HEK293T (cell line): Measurements from ENCODE around the gene KRTAP4-7.
"Not testable (repeated sequence)": the region's sequence is repeated elsewhere in the genome, so short reads cannot be mapped to it uniquely, and the experiment has no call there.

Experiments
- CTCF ChIA-PET: fragments of 350-600 bp; formaldehyde crosslinking; extraction: SDS; loops from one replicate; lab custom pipeline; 2021; ENCODE audit warnings: antibody characterized with exemption, inconsistent platforms; lab: Yijun Ruan, JAX
- POLR2A ChIA-PET: fragments of 350-600 bp; formaldehyde crosslinking; extraction: SDS; loops from one replicate; lab custom pipeline; 2020; ENCODE audit warnings: antibody characterized with exemption, inconsistent platforms; lab: Yijun Ruan, JAX
- DNase-seq: peaks from one replicate; pipeline ENCODE4 v3.0.0; 2012; ENCODE audit warnings: mixed read lengths; ENCODE audit errors: extremely low spot score
- ARNT ChIP-seq: fragments of 450-650 bp; IDR thresholded peaks from 2 replicates; pipeline ENCODE4 v1.6.1; 2017; ENCODE audit warnings: mild to moderate bottlenecking
- BHLHE40 ChIP-seq: fragments of 450-650 bp; IDR thresholded peaks from 2 replicates; pipeline ENCODE4 v1.6.1; 2016; ENCODE audit warnings: mild to moderate bottlenecking, moderate library complexity, borderline replicate concordance
- CTBP1 ChIP-seq: fragments of 450-650 bp; IDR thresholded peaks from 2 replicates; pipeline ENCODE4 v1.6.1; 2016; ENCODE audit warnings: borderline replicate concordance
- ELF4 ChIP-seq: fragments of 450-650 bp; IDR thresholded peaks from 2 replicates; pipeline ENCODE4 v1.6.1; 2017; ENCODE audit warnings: antibody characterized with exemption
- FOXA1 ChIP-seq: fragments of 450-650 bp; IDR thresholded peaks from 2 replicates; pipeline ENCODE4 v1.6.1; 2016; ENCODE audit warnings: mild to moderate bottlenecking
- FOXK2 ChIP-seq: fragments of 450-650 bp; IDR thresholded peaks from 2 replicates; pipeline ENCODE4 v1.6.1; 2016; ENCODE audit warnings: mild to moderate bottlenecking
- FOXM1 ChIP-seq: fragments of 450-650 bp; IDR thresholded peaks from 2 replicates; pipeline ENCODE4 v1.6.1; 2017; ENCODE audit warnings: mild to moderate bottlenecking, borderline replicate concordance
- HDGF ChIP-seq: fragments of 450-650 bp; IDR thresholded peaks from 2 replicates; pipeline ENCODE4 v1.6.1; 2017; ENCODE audit warnings: antibody characterized with exemption, borderline replicate concordance
- L3MBTL2 ChIP-seq: fragments of 450-650 bp; conservative IDR thresholded peaks from 2 replicates; pipeline ENCODE4 v1.6.1; 2016; ENCODE audit warnings: mild to moderate bottlenecking
- LEF1 ChIP-seq: fragments of 450-650 bp; IDR thresholded peaks from 2 replicates; pipeline ENCODE4 v1.6.1; 2017; ENCODE audit warnings: mild to moderate bottlenecking, borderline replicate concordance
- NFRKB ChIP-seq: fragments of 450-650 bp; IDR thresholded peaks from 2 replicates; pipeline ENCODE4 v1.6.1; 2016; ENCODE audit warnings: mild to moderate bottlenecking, moderate library complexity
- PKNOX1 ChIP-seq: fragments of 450-650 bp; IDR thresholded peaks from 2 replicates; pipeline ENCODE4 v1.6.1; 2016
- SP1 ChIP-seq: fragments of 450-650 bp; IDR thresholded peaks from 2 replicates; pipeline ENCODE4 v1.6.1; 2017
- SUZ12 ChIP-seq: fragments of 450-650 bp; IDR thresholded peaks from 2 replicates; pipeline ENCODE4 v1.6.1; 2016; ENCODE audit warnings: mild to moderate bottlenecking
- TARDBP ChIP-seq: fragments of 450-650 bp; IDR thresholded peaks from 2 replicates; pipeline ENCODE4 v1.6.1; 2016
- ZNF384 ChIP-seq: fragments of 450-650 bp; IDR thresholded peaks from 2 replicates; pipeline ENCODE4 v1.6.1; 2016

KRTAP4-7 gene

GRCh38 chr17:41082626-41083025 is 1.3 kb upstream of the KRTAP4-7 start:
- CTCF ChIA-PET, result no interaction called here
- POLR2A ChIA-PET, result no interaction called here
- no peak for DNase-seq
- no peak for TF ChIP-seq TARDBP
- no peak for TF ChIP-seq ELF4
- no peak for TF ChIP-seq HDGF
- no peak for TF ChIP-seq L3MBTL2
- TF ChIP-seq FOXA1, result no peak
- TF ChIP-seq SUZ12, result no peak
- TF ChIP-seq FOXK2, result no peak
- no peak for TF ChIP-seq CTBP1
- TF ChIP-seq ZNF384, result no peak
- TF ChIP-seq PKNOX1, result no peak
- no peak for TF ChIP-seq ARNT
- TF ChIP-seq FOXM1, result no peak
- TF ChIP-seq NFRKB, result no peak
- no peak for TF ChIP-seq BHLHE40
- TF ChIP-seq SP1, result no peak
- no peak for TF ChIP-seq LEF1

GRCh38 chr17:41083427-41083826 is 523 bp upstream of the KRTAP4-7 start:
- DNase-seq, CTCF ChIA-PET, POLR2A ChIA-PET: not testable (repeated sequence)

GRCh38 chr17:41088760-41089352 is 4.9 kb downstream of the KRTAP4-7 start:
- POLR2A ChIA-PET, DNase-seq, CTCF ChIA-PET: not testable (repeated sequence)

- TF ChIP-seq ZNF384 (no peak), L3MBTL2 (no peak), TARDBP (no peak), HDGF (no peak), ARNT (no peak), FOXM1 (no peak), BHLHE40 (no peak), FOXA1 (no peak), SUZ12 (no peak)
Measured at GRCh38 chr17:41096055-41096454, 12.1 kb downstream of the KRTAP4-7 start.

GRCh38 chr17:41098042-41098441 is 14.1 kb downstream of the KRTAP4-7 start, which contains the start of gene KRTAP4-8:
KRTAP4-8 (minus strand) TSS chr17:41098142; CDS start chr17:41098084, 58 bp downstream.
- ChIA-PET CTCF (no interaction called here), POLR2A (no interaction called here)
- no peak for DNase-seq
- TF ChIP-seq FOXA1 (no peak), LEF1 (no peak), ARNT (no peak), CTBP1 (no peak)

More at GRCh38 chr17:41096055-41096454, 12.1 kb downstream of the KRTAP4-7 start:
- POLR2A ChIA-PET, result no interaction called here
- CTCF ChIA-PET, result no interaction called here
- no peak for DNase-seq

- TF ChIP-seq FOXM1 (no peak), FOXA1 (no peak), LEF1 (no peak), ZNF384 (no peak), FOXK2 (no peak)
- ChIA-PET POLR2A (no interaction called here), CTCF (no interaction called here)
- DNase-seq, result no peak
Measured at GRCh38 chr17:41098481-41098880, 14.5 kb downstream of the KRTAP4-7 start.

- POLR2A ChIA-PET, DNase-seq, CTCF ChIA-PET: not testable (repeated sequence)
Measured at GRCh38 chr17:41099682-41100480, 15.9 kb downstream of the KRTAP4-7 start.

- CTCF ChIA-PET, result no interaction called here
- no peak for DNase-seq
- POLR2A ChIA-PET, result no interaction called here
- TF ChIP-seq L3MBTL2, result no peak
- no peak for TF ChIP-seq TARDBP
- TF ChIP-seq ELF4, result no peak
- TF ChIP-seq LEF1, result no peak
- no peak for TF ChIP-seq SUZ12
- TF ChIP-seq ARNT, result no peak
- no peak for TF ChIP-seq HDGF
- no peak for TF ChIP-seq FOXK2
Measured at GRCh38 chr17:41101586-41102259, 17.8 kb downstream of the KRTAP4-7 start, which contains the start of gene KRTAP4-16. KRTAP4-16 (minus strand) TSS chr17:41102209; CDS start chr17:41102209, 0 bp downstream.
